IPS DF 6.9 (cell line): ENCODE results near the gene CYP27A1.

ENCODE experiments used
- DNase-seq: peaks from one replicate; pipeline ENCODE4 v3.0.0-alpha.2; 2013; ENCODE audit warnings: low read depth, low spot score
- H3K27ac ChIP-seq: one replicate; pipeline ENCODE4 v1.5.1; 2013; ENCODE audit warnings: low read length, control low read depth
- H3K27me3 ChIP-seq: 2 replicates; pipeline ENCODE4 v1.6.1; 2013; ENCODE audit warnings: mild to moderate bottlenecking, low read length; ENCODE audit not compliant: control insufficient read depth, insufficient read depth
- H3K36me3 ChIP-seq: 2 replicates; pipeline ENCODE4 v1.6.1; 2013; ENCODE audit warnings: low read length; ENCODE audit not compliant: control insufficient read depth, insufficient read depth
- H3K4me1 ChIP-seq: 2 replicates; pipeline ENCODE4 v1.6.1; 2013; ENCODE audit warnings: low read length; ENCODE audit not compliant: control insufficient read depth, insufficient read depth
- H3K4me3 ChIP-seq: 2 replicates; pipeline ENCODE4 v1.5.1; 2013; ENCODE audit warnings: mild to moderate bottlenecking, low read length
- H3K9me3 ChIP-seq: 2 replicates; pipeline ENCODE4 v1.6.1; 2013; ENCODE audit warnings: low read length, inconsistent platforms; ENCODE audit not compliant: control insufficient read depth, insufficient read depth
- WGBS: extraction: QIAGEN DNeasy Blood & Tissue Kit; methylation state at CpG from one replicate; pipeline ENCODE4 v1.1.7; 2013; ENCODE audit warnings: mixed read lengths, missing lambda C conversion rate; ENCODE audit not compliant: insufficient read length, insufficient coverage; 5-methylcytosine and 5-hydroxymethylcytosine counted together

Gene CYP27A1

DNA sequence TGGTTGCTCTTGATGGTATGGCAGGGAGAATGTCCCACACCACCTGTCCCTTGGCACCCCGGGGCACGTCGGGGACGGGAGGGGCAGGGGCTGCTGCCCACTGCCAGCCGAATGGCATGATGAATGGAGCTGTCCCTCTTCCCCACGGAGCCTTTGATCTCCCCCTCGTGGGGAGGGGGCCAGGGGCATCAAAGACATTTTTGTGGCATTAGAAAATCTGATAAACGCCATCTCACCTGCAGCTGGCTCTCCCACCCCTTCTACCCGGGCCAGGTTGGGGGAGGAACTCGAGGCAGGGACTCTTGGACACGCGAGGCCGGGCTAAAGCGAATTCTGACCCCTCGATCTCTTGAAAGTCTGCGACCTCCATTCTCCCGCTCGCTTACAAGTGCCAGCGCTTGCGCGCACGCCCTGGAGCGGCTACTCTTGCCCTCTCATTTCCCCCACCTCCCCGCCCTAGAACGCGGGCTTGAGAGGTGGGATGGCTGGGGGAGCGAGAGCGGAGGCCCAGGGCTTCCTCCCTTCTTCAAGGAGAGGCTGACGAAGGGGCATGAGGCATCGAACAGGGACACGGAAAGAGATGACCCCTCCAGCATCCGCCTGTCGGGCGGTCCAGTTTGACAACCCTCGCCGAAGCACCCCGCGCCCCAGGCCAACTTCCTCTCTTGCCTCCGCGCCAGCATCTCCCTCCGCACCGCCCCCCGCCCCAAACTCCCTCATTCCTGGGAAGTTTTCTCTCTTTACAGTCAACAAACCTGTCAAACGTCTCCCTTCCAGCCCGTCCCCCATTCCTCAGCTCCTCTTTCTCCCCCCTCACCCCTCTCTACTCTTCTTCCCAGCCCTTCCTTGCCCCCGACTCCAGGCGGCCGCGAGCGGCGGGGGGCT lies 77.0 kb downstream of the CYP27A1 start:
- peak overlapping the region; percentile 14; the same call in 1 of the 2 replicates for H3K4me3 ChIP-seq
- H3K4me1 ChIP-seq, result peaks cover 5% of the 10 kb centered on the region; the same call in 1 of the 2 replicates
- peaks cover 77% of the 10 kb centered on the region for H3K27me3 ChIP-seq
- H3K27ac ChIP-seq, result no peak overlapping the region
- no CpG with 5 or more reads among the region's 51 CpGs for WGBS
- DNase-seq, result no peak
- H3K9me3 ChIP-seq, result no peaks in the 10 kb centered on the region
- no peaks in the 10 kb centered on the region for H3K36me3 ChIP-seq

DNA sequence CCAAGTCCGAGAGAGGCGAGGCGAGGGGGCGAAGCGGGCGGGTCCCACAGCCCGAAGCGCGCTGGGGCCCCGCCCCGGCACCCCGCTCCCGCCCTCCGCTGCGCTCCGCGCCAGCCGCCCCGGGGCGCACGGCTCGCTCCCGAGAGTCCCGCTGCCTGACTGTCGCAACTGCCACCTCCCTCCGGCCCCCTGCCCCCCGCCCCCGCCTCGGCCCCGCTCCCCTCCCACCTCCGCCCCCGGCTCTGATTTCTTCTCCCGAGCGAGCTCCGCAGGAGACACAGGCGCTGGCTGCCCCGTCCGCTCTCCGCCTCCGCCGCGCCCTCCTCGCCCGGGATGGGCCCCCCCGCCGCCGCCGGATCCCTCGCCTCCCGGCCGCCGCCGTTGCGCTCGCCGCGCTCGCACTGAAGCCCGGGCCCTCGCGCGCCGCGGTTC lies 77.6 kb downstream of the CYP27A1 start, which contains the start of gene WNT6:
Gene WNT6 (plus strand): TSS at position 250 of the 432 bp plus-strand sequence. CDS start 233 bp downstream, outside the sequence.
- H3K4me3 ChIP-seq, result peak within 1 kb of the TSS; percentile 20; the same call in 1 of the 2 replicates
- peaks cover 72% of the 10 kb centered on the region for H3K27me3 ChIP-seq
- WGBS, result no CpG with 5 or more reads among the region's 64 CpGs
- no peak for DNase-seq
- peaks cover 5% of the 10 kb centered on the region; the same call in 1 of the 2 replicates for H3K4me1 ChIP-seq
- H3K9me3 ChIP-seq, result no peaks in the 10 kb centered on the region
- H3K36me3 ChIP-seq, result no peaks in the 10 kb centered on the region
- no peak within 1 kb of the TSS for H3K27ac ChIP-seq

DNA sequence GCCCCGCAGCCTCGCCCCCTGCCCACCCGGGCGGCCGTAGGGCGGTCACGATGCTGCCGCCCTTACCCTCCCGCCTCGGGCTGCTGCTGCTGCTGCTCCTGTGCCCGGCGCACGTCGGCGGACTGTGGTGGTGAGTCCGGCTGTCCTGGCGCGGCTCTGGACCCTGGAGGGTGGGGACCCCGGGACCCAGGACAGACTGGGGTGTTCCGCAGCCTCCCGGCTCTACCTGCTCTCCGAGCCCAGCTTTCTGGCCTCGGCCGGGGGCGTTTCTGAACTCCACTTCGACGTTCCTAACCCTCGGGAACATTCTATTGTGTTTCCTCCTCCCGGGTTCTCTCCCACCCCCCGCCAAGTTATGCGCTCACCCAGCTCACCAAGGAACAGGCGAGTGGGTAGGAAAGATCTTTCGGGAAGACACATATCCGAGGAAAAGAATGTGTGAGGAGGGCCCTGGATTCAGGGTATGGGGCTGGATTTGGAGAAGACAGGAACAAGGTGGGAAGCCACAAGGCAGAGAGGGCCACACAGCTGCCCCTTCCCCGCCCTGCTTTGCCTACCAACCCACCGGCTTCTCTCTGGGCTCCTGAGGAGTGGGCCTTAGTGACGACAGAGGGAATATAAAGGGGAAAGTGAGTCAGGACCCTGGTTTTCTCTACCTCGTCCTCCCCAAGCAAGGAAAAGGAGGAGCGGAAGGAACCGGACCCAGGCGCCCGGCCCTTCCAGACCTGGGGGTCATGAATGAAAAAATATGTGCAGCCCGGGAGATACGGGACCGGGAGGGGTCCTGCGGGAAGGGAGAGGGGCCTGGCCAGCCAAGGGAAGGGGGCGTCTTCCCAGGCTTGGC lies 78.3 kb downstream of the CYP27A1 start:
- Histone ChIP-seq H3K4me1 (peaks cover 3% of the 10 kb centered on the region; the same call in 1 of the 2 replicates), H3K27ac (no peak overlapping the region), H3K9me3 (no peaks in the 10 kb centered on the region), H3K4me3 (peak overlapping the region; percentile 20; the same call in 1 of the 2 replicates), H3K36me3 (no peaks in the 10 kb centered on the region), H3K27me3 (peaks cover 66% of the 10 kb centered on the region)
- DNase-seq, result no peak
- WGBS, result no CpG with 5 or more reads among the region's 47 CpGs

- Histone ChIP-seq H3K4me3 (no peak overlapping the region), H3K27ac (no peak overlapping the region), H3K36me3 (no peaks in the 10 kb centered on the region), H3K4me1 (peaks cover 3% of the 10 kb centered on the region; the same call in 1 of the 2 replicates), H3K9me3 (no peaks in the 10 kb centered on the region), H3K27me3 (peaks cover 59% of the 10 kb centered on the region)
- peak; percentile 76 for DNase-seq
- no CpG with 5 or more reads among the region's 21 CpGs for WGBS
Observed at GRCh38 chr2:218860950-218861381, 79.0 kb downstream of the CYP27A1 start.

DNA sequence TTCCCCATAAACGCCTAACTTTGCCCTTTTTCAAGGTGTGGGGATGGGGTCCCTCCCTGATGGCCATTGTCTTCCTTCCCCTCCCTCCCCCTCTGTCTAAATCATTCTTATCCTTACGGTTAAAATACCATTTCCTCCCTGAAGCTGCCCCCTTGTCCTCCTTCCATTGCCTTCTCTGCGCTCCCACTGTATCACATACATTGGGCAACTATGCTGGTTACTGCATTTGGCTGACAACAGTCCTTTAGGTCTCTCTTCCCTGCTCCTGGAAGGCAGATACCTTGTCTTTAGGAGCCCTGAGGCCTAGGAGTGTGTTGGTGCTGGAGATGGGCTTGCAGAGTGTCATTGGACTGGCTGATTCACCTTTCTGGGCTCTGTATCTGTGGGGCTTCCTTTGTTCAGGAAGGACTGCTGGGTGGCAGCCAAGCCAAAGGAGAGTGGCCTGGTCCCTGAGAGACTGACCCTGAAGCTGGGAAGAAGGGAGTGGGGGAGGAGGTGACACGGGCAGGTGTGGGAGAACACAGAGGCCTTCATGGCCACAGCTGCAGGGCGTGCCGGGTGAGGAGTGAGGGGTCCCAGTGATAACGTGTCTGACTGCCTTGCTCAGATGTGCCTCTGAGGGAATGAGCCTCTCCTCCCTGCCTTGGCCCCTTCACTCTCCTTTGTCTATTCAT lies 79.8 kb downstream of the CYP27A1 start:
- Histone ChIP-seq H3K36me3 (no peaks in the 10 kb centered on the region), H3K4me1 (peaks cover 3% of the 10 kb centered on the region; the same call in 1 of the 2 replicates), H3K9me3 (no peaks in the 10 kb centered on the region), H3K27ac (no peak overlapping the region), H3K27me3 (peaks cover 52% of the 10 kb centered on the region), H3K4me3 (no peak overlapping the region)
- no CpG with 5 or more reads among the region's 7 CpGs for WGBS
- no peak for DNase-seq

DNA sequence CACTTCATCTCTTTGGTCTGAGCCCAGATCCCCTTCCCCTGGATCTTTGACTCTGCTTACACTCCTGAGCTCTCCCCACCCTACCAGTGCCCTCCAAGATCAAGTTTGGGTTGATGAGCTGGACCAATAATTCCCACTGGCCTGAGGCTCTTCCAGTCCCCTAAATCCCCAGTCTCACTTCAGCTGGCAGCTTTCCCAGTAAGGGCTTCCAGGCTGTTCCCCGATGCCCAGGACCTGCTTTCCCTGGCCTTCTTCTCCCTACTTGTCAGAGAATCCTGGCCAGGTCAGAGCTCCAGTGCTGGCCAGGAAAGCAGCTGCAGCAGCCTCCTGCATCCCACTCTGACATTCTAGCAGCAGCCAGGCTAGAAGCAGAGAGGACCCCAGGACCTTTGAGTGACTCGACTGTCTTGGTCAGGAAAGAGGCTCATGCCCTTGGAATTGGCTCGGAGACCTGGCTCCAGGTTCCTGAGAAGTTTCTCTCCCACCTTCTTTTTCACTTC lies 81.1 kb downstream of the CYP27A1 start:
- no peak overlapping the region for H3K4me3 ChIP-seq
- peaks cover 51% of the 10 kb centered on the region for H3K27me3 ChIP-seq
- H3K27ac ChIP-seq, result no peak overlapping the region
- no peaks in the 10 kb centered on the region for H3K9me3 ChIP-seq
- no peak for DNase-seq
- H3K36me3 ChIP-seq, result no peaks in the 10 kb centered on the region
- no CpG with 5 or more reads among the region's 3 CpGs for WGBS
- H3K4me1 ChIP-seq, result peaks cover 3% of the 10 kb centered on the region; the same call in 1 of the 2 replicates
